GM10266 (cell line): ENCODE results near the gene ICA1L.

Experiments
- DNase-seq: peaks from one replicate; pipeline ENCODE4 v3.0.0; 2012; ENCODE audit errors: extremely low spot score
- TF ChIP-seq, protein P1 (sequence below): IDR thresholded peaks from 2 replicates; pipeline ENCODE4 v1.5.1; 2012; ENCODE audit warnings: mild to moderate bottlenecking, low read depth; ENCODE audit not compliant: control insufficient read depth, insufficient read depth; ENCODE audit errors: missing control alignments

ICA1L gene

DNA sequence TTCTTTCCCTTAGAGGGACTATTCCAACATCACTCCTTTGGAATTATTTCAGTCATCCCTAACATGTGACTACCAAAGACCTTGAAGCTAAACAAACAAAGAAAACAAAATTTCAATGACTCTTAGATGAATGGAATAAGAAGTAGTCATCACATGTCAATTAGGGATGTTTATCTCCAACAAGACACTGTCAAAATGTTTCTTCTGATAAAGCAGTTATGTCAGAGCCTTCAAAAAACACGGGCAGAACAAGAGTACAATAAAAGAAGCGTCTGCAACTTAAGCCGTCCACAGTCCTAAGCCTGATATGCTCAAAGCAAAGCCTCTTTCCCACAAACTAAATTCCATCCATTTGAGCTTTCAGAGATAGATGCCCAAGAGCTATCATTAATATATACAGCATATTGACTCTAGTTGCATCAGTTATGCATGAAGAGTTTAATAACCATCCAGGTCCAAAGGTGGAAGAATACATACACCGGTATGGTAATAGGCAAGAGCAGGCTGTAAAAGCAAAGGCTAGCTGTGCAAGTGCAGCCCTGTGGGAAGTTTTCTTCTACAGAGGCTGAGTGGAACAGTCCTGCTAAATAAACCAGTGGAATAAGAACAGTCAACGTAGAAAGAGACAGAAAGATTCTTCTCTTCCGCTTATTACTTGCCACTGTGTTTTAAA is 98.1 kb downstream of the ICA1L start:
- TF ChIP-seq, protein P1, sequence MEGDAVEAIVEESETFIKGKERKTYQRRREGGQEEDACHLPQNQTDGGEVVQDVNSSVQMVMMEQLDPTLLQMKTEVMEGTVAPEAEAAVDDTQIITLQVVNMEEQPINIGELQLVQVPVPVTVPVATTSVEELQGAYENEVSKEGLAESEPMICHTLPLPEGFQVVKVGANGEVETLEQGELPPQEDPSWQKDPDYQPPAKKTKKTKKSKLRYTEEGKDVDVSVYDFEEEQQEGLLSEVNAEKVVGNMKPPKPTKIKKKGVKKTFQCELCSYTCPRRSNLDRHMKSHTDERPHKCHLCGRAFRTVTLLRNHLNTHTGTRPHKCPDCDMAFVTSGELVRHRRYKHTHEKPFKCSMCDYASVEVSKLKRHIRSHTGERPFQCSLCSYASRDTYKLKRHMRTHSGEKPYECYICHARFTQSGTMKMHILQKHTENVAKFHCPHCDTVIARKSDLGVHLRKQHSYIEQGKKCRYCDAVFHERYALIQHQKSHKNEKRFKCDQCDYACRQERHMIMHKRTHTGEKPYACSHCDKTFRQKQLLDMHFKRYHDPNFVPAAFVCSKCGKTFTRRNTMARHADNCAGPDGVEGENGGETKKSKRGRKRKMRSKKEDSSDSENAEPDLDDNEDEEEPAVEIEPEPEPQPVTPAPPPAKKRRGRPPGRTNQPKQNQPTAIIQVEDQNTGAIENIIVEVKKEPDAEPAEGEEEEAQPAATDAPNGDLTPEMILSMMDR = no peak
- no peak for DNase-seq

DNA sequence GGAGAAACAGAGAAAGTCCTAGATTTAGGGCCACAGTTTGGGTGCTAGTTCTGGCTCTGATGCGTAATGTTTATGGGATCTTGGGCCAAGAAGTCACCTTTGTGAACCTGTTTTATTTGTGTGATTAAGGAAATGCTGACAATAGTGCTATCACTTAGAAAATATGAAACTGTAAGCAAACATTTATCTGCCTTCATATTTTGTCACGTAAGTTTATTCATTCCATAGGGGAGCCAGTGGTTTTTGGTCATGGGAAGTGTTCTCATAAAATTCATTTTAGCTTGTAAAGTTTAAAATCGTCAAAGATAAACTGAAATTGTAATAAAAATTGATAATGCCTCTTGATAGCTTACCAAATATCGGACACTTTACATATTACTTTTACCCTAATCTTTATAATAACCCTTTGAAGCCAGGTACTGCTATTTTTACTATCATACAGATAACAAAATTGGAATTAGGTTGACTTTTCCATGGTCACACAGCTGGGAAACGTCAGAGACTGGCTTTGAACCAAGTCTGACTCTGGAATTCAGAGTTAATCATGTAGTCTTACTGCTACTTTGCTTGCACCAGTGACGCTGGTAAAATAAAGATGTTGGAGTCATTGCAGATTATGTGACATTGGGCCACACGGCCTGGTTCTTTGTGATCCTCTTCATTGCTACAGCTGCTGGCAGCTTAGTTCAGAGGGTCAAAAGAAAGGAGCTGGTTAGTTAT is 99.7 kb downstream of the ICA1L start:
- no peak for DNase-seq
- TF ChIP-seq, protein P1 = no peak

DNA sequence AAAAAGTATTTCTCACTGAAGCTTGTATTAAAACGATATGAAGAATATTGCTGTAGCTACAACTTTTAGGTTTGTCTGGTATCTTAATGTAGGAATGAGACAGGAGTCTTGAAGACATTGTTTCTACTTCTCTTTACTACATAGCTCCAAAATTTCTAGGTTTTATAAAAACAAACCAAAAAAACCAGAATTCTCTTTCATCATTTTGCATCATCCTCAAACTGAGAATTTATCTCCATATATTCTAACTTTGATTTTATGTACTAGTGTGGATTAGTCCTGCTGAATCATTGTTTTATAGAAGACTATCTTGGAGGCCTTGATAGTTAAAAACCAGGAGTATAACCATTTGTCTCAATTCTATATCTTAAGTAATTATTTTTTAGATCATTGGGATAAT is 100.2 kb downstream of the ICA1L start:
- no peak for DNase-seq
- TF ChIP-seq, protein P1 = no peak

DNA sequence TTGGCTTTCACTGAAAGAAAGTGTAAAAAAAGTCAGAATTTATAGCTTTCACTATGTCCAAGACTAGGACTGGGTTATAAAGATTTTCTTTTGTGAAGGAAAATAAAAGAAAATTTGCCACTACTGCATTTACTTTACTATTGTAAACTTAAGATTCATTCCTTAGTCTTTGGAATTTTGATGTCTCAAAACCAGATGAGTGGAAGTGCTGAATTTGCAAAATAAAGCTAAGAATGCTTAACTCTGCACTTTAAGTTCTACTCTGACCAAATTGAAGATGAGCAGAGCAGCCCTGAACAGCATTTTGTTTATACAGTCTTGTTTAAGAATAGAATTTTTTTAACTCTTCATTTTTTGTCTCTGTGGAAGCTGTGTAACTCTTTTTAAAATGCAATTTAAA is 102.4 kb downstream of the ICA1L start:
- TF ChIP-seq, protein P1 = no peak
- no peak for DNase-seq

DNA sequence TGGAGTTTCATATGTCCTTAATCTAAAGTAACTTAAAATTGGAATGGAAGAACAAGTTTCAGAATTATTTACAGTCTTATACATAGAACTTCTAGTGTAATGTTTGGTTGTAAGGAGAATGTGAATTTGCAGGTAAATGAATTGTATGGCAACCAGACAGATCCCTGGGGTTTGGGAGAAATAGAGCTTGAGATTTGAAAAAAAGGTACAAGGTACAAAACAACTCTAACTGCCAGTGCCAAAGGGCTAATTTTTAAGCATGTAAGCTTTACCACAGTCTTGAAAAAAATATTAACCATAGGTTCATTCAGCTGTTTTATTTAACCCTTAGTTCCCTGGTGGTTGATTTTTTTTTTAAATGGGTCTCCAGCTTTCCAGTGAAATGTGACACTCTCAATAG is 103.3 kb downstream of the ICA1L start:
- DNase-seq = no peak
- TF ChIP-seq, protein P1 = no peak

DNA sequence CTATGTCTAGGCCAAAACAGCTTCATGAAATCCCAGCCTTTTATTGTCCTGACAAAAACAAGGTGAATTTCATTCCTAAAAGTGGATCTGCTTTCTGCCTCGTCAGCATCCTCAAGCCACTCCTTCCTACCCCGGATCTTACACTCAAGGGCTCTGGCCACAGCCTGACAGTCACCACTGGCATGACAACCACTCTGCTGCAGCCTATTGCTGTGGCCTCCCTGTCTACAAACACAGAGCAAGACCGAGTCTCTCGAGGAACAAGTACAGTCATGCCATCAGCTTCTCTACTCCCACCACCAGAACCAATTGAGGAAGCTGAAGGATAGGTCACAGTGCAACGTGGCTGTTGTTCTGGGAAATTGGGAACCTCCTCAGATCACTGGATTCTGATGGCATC is 106.1 kb downstream of the ICA1L start:
- TF ChIP-seq, protein P1 = no peak
- no peak for DNase-seq

DNA sequence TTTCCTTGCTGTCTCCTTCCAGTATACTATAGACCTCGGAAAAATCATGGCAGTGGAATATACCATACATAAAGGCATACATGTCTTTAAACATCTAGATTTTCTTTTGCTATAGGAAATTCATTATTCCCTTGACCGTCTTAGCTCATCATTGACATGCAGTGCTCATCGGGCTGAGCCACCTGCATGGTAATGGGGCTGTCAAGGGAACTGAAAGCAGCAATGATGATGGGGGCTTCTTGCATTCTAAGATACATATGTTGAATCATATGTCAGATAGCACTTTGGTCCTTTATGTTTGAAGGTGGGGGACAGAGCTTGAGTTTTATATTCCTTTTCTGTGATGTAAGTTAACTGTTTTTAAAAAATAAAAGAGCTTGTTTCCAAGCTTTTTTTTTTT is 106.6 kb downstream of the ICA1L start:
- TF ChIP-seq, protein P1 = no peak
- no peak for DNase-seq
